Suppressor macrophage treated with lipopolysaccharide for 4 hours (primary cell): ENCODE measurements around the gene LRRC8B.
"Not testable (repeated sequence)": the region's sequence is repeated elsewhere in the genome, so short reads cannot be mapped to it uniquely, and the experiment has no call there.

ENCODE experiments used
- DNase-seq: peaks from one replicate; pipeline ENCODE4 v3.0.0-alpha.2; 2020

Gene LRRC8B

DNA sequence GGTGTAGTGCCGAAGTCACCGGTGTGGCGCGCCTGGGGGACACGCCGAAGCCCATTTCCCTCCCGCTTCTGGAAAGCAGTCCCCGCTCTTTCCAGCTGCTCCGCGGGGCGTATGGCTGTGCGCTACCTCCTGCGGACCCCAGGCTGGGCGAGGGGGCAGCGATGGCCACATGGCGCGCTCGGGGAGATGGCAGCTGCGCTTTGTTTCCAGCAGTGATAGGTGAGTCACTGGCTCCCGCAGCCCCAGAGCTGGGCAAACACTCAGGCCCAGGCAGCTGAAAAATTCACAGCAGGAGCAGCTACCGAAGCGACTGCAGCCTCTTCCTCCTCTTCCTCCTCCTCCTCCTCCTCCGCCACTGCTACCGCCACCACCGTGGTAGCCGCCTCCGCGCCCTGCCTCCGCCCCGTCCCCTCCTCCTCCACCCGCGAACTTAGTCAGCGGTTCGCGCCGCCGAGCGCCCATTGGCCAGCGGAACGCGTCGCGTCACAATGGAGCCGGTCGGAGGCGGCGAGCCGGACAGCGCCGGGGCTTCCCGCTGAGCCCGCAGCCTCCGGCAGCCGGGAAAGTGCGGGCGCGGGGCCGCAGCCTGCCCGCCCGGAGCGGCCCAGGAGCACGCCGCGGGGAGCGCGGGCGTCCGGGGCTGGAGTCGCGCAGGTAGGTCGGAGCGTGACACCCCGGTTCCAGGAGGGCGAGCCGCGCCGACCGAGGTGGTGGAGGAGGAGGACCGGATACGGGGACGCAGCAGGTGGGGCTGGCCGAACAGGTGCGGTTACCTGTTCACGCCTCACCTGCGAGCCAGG lies at the start of gene LRRC8B:
Gene LRRC8B, plus strand, starts transcription at position 461 of the 800 bp plus-strand sequence. CDS start 57,822 bp downstream, outside the sequence.
- DNase-seq: peak; percentile 90

DNA sequence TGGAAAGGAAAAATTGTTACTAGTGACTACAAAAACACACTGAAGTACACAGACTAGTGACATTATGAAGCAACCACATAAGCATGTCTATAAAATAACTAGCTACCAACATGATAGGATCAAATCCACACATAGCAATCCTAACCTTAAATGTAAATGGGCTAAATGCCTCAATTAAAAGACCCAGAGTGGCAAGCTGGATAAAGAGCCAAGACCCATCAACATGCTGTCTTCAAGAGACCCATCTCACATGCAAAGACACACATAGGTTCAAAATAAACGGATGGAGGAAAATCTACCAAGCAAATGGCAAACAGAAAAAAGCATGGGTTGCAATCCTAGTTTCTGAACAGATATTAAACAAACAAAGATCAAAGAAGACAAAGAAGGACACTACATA lies 49.4 kb upstream of the LRRC8B start:
- no peak for DNase-seq

- no peak for DNase-seq
Observed at GRCh38 chr1:89476072-89476471, 48.6 kb upstream of the LRRC8B start.

DNA sequence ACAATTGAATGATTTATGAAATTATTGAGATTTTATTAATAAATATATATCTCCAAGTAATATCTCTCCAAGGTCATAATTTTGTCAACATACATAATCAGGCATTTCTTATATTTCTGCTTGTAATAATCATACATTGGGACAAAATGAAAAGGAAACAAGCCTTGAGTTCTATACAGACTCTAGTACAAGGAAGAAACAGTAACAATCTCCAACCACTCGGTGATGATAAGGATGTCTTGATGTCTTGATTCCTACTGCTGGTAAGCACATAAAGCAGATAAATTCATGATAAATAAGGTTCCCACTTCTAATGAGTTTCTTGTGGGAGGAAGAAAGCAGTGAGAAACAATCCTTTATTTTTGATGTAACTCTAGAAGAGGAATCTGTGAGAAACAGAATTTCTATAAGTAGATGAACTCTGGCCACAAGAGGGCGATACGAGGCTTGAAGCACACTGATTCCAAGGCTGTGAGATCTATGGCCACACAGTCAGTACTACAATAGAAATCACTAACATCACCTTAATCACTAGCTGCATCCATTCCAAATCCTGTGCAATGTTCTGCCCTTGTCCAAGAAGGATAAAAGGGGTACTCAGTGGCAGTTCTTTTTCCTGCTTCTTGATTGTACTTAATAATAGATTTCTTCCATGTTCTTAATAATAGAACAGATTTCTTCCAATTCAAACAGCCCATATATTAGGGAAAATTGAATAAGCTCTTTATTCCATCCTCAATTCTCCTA lies 41.4 kb upstream of the LRRC8B start:
- peak; percentile 87 for DNase-seq

- no peak for DNase-seq
Observed at GRCh38 chr1:89483757-89484077, 40.9 kb upstream of the LRRC8B start.

DNA sequence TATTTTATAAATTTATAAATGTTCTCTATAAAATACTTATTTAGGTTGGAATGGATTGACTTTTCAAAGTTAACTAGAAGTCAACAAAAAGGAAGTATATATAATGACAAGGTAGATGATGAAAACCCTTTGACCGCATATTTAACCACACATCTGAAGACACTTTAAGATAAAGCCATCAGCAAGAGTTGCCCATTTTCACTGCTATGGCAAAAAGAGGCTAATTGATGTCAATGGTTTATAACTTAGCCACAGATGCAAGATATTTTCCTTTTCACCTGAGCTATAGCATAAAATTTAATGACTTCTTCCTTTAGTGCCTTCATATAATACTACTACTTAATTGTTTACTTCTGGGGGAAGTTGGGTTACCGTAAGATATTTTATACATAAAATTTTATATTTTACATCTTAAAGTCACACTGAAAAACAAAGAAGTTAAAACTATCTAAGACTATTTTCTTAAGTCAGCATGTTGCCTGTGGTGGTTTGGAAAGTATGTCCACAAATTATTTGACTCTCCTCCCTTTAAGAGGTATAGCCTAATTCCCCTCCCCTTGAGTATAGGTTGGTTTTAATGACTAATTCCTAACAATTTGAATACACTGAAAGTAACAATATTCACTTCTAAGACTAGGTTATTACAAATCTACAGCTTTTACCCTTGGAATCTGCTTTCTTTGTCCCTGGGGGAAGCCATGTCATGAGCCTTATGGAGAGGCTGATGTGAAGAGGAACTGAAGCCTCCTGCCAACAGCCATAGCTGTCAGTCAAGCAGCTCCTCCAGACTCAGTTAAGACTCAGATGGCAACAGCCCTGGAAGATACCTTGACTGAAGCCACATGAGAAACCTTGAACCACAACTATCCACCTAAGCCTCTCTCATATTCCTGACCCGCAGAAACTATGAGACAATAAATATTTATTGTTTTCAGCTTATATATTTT lies 40.3 kb upstream of the LRRC8B start:
- no peak for DNase-seq

- DNase-seq: no peak
Observed at GRCh38 chr1:89487972-89488371, 36.7 kb upstream of the LRRC8B start.

GRCh38 chr1:89489047-89489729 lies 35.4 kb upstream of the LRRC8B start:
- peak; percentile 62 for DNase-seq

DNA sequence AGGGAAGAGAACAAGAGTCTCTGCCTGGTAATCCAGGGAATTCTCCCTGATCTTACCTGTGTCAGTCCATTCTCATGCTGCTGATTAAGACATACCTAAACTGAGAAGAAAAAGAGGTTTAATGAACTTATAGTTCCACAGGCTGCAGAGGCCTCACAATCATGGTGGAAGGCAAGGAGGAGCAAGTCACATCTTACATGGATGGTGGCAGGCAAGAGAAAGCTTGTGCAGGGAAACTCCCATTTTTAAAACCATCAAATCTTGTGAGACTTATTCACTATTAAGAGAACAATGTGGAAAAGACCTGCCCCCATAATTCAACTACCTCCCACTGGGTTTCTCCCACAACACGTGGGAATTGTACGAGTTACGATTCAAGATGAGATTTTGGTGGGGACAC lies 34.2 kb upstream of the LRRC8B start:
- DNase-seq: no peak

DNA sequence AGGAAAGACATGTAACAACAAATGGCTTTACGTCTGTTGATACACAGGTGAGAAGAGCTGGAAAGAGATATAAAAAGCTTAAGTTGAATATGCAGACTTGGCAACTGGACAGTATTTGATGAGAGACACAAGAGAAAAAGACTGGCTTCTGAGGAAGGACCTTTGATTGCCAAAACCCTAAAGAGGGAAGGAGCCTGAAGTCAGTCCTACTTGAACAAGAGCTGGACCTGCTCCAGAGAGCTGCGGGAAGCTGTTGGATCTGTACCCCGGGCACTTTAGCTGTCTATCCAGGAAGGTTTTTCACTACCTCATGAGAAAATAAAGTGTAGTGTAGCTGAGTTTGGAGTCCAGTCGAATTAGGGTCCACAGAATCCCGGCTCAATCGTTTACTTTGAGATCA lies 25.3 kb upstream of the LRRC8B start:
- DNase-seq: no peak

DNA sequence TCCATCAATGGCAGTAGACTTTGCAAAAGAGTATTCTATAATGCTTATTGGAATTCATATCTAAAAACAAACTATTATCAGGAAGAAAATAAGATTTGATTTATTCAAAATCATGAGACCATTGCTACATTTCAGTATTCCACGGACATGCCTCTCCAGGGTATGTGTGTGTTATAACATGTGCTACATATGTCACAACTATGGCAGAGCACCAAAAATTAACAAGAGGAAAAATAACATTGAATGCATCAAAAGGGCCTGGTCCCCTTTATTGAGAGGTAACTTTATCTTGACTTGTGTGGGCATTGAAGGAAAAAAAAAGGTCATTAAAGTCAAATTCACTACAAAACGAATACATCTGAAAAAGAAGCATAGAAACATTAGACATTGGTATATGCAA lies 22.6 kb upstream of the LRRC8B start:
- no peak for DNase-seq

GRCh38 chr1:89502895-89503294 lies 21.7 kb upstream of the LRRC8B start:
- no peak for DNase-seq

GRCh38 chr1:89503690-89504089 lies 20.9 kb upstream of the LRRC8B start:
- no peak for DNase-seq

GRCh38 chr1:89510061-89510460 lies 14.6 kb upstream of the LRRC8B start:
- DNase-seq: not testable (repeated sequence)

GRCh38 chr1:89512996-89513720 lies 11.5 kb upstream of the LRRC8B start:
- peak; percentile 71 for DNase-seq

- no peak for DNase-seq
Observed at GRCh38 chr1:89516055-89516454, 8.6 kb upstream of the LRRC8B start.

DNA sequence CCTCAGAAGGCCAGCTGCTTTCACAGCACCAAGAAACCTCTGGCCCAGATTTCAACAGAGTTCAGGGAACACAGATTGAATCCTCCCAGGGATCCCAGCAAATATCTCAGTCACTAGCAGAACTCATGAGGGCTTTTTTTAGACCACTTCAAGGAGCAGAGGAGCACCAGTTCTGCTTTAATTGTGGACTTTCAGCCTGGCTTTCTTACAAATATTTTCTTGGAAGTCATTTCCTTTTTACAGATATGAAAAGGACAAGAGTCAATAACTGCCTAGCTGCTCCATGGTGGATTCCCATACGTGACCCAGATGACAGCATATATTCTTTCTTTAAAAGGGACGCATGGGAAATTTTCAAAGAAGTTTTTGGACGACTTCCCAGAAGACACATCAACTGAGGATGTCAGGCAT lies 6.4 kb upstream of the LRRC8B start:
- peak; percentile 61 for DNase-seq

DNA sequence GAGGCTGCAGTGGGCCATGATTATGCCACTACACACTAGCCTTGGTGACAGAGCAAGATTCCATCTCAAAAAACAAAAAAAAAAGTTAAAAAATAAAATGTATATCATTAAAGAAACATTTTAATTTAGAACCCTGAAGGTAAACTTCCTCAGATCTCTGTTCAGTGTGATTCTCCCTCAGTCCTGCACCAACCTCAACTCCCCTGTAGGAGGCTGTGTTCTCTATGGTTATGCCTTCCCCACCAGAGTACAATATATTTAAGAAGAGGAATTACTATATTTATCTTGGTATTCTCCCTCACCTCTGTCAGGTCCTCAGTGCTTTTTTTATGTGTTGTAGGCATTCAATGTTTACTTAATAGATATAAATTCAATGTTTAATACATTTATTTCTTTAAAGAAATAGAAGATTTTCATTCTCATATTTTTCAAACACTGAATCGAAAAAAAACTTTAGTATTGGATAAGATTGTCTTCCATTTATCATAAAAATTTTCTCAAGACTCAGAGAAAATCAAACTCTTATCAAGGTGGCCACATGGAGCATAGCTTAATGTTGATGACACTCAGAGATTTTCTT lies 4.8 kb upstream of the LRRC8B start:
- peak; percentile 63 for DNase-seq

GRCh38 chr1:89521977-89522376 lies 2.7 kb upstream of the LRRC8B start:
- not testable (repeated sequence) for DNase-seq

DNA sequence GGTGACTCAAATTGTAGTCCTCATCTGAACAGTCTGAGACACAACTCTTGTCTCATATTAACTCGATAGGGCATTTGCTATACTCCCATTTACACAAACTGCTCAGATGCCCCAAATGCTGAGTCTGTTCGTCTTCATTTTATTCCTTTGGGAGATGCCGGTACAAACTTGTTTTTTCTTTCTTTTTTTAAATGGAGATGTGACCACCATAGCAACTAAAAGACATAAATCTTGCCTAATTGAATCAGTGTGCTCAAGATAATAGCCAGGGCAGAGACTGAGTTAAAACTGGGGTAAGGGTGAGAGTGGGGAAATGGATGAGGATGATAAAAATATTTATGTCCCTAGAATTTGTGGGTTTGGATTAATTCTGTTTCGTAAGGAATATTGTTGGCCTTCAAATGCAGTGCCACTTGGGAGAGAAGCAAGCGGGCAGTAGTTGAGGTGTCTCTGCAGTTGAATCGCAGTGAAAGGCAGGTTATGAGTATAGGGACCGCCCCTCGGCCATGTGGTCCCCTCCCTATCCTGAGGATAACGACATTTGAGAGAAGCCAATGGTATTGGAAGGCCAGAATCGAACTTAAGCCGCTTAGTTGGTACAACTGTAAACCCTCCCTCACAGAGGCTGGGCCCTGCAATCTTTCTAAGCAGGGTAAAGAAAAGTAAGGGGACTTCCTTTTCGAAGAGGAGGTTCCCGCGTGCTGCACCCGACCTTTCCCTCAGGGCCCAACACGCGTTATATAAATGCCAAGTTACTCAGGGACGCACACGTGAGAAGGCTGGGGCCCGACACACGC lies 859 bp upstream of the LRRC8B start:
- peak; percentile 39 for DNase-seq
